SJCRH30 (cell line): Measurements from ENCODE around the gene RBM33. TPM values are rescaled to one million over a fixed set of nuclear protein-coding genes. Genes with fewer than 3 reads are reported as not detected.

Experiments
- DNase-seq, 2 experiments: peaks; one replicate each; pipeline ENCODE4 v3.0.0-alpha.2; 2015 to 2020
- H3K27ac ChIP-seq: fragments of 250-450 bp; sonication (Bioruptor Pico); 2 replicates; pipeline ENCODE4 v1.5.1; 2020; ENCODE audit warnings: mild to moderate bottlenecking, moderate library complexity
- H3K27me3 ChIP-seq: fragments of 250-450 bp; sonication (Bioruptor Pico); 2 replicates; pipeline ENCODE4 v1.5.1; 2020; ENCODE audit warnings: mild to moderate bottlenecking, moderate library complexity
- H3K36me3 ChIP-seq: fragments of 250-450 bp; sonication (Bioruptor Pico); 2 replicates; pipeline ENCODE4 v1.5.1; 2020; ENCODE audit warnings: mild to moderate bottlenecking, moderate library complexity
- H3K4me1 ChIP-seq: fragments of 250-450 bp; sonication (Bioruptor Pico); 2 replicates; pipeline ENCODE4 v1.5.1; 2020; ENCODE audit warnings: mild to moderate bottlenecking, moderate library complexity
- H3K4me3 ChIP-seq: fragments of 250-450 bp; sonication (Bioruptor Pico); 2 replicates; pipeline ENCODE4 v1.5.1; 2020; ENCODE audit warnings: mild to moderate bottlenecking, moderate library complexity
- H3K9me3 ChIP-seq: fragments of 250-450 bp; sonication (Bioruptor Pico); replicated peaks from 2 replicates; pipeline ENCODE4 v1.5.1; 2020; ENCODE audit warnings: mild to moderate bottlenecking, moderate library complexity
- total RNA-seq: library from RNA; depleted of rRNA; stranded (reverse); fragments of >200 nt; shearing (Covaris generic); gene quantifications from 2 replicates; pipeline ENCODE4 v1.2.3, GENCODE V29; 2014

The RBM33 gene
- total RNA-seq, 1 experiment from 2014 or later, result 38.7 TPM

DNA sequence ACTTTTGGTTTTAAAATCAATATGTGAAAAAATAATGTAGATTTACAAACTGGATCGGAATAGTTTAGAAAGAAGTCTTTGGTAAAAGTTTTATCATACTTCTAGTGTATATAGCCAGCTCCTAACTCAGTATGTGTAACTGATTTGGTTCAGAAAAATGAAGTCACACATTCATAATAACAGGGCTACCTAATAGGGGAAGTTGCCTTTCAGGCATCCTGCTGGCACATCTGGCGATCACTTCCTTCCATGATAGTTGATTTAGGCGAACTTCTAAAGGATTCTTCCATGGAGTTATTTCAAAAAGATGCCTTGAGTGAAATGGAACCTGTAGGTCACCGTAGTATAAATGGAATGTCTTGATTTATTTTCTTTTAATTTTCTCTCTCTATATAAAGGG, 98.7 kb downstream of the RBM33 start:
- H3K36me3 ChIP-seq, result peaks cover 69% of the 10 kb centered on the region

DNA sequence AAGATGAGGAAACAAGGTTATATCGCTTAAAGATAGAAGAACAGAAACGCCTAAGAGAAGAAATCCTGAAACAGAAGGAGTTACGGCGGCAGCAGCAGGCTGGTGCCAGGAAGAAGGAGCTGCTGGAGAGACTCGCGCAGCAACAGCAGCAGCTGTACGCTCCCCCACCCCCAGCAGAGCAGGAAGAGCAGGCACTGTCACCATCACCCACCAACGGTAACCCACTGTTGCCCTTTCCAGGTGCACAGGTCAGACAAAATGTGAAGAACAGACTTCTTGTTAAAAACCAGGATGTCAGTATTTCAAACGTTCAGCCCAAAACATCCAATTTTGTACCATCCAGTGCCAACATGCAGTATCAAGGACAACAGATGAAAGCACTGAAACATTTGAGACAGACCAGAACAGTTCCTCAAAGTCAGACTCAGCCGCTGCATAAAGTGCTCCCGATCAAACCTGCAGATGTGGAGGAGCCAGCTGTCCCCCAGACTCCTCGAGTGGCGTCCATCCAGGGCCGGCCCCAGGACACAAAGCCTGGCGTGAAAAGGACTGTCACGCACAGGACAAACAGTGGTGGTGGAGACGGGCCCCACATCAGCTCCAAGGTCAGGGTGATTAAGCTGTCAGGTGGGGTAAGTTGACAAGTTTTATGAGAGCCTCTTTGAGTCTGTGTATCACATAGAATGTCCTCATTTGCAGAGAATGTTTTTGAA, 100.7 kb downstream of the RBM33 start:
- Histone ChIP-seq H3K9me3 (no peaks in the 10 kb centered on the region), H3K4me3 (no peak overlapping the region), H3K36me3 (peaks cover 59% of the 10 kb centered on the region), H3K27ac (no peak overlapping the region), H3K27me3 (no peaks in the 10 kb centered on the region), H3K4me1 (no peaks in the 10 kb centered on the region)
- DNase-seq, result no peak

More for the DNA sequence above, 98.7 kb downstream of the RBM33 start:
- no peaks in the 10 kb centered on the region for H3K9me3 ChIP-seq
- no peak for DNase-seq
- H3K4me3 ChIP-seq, result no peak overlapping the region
- H3K27ac ChIP-seq, result no peak overlapping the region
- no peaks in the 10 kb centered on the region for H3K4me1 ChIP-seq
- no peaks in the 10 kb centered on the region for H3K27me3 ChIP-seq

DNA sequence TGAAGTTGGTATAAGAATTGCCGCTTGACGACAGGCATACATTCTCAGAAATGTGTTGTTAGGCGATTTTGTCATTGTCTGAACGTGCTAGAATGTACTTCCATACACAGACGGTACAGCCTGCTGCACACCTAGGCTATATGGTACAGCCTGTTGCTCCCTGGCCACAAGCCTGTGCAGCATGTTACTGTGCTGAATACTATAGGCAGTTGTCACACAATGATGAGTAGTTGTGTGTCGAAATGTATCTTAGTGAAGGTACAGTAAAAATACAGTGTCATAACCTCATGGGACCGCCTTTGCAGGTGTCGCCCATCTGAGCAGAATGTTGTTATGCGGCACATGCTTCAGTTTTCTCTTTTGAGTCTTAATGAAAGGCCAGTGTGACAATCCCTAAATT, 101.3 kb downstream of the RBM33 start:
- peaks cover 55% of the 10 kb centered on the region for H3K36me3 ChIP-seq

DNA sequence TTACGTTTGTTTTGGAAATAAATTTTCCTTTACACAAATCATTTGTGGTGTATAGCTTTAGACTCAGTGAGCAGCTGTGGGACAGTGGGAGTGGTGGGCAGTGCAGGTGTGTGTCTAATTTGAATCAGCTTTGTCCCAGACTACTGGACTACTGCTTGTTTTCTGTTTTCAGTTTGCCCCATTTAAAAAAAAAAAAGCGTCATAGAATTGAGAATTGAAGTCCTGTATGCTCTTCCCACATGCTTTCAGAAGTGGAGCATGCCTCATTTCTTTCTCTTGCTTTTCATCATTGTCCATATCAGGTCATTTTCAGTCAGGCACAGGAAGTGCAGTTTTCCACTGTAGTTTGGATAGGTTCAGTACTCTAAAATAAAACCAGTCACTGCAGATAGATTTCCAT, 101.7 kb downstream of the RBM33 start:
- H3K36me3 ChIP-seq, result peaks cover 52% of the 10 kb centered on the region
- H3K4me1 ChIP-seq, result no peaks in the 10 kb centered on the region
- H3K9me3 ChIP-seq, result no peaks in the 10 kb centered on the region
- H3K4me3 ChIP-seq, result no peak overlapping the region
- no peak for DNase-seq
- H3K27ac ChIP-seq, result no peak overlapping the region
- H3K27me3 ChIP-seq, result no peaks in the 10 kb centered on the region

More for the DNA sequence above, 101.3 kb downstream of the RBM33 start:
- no peak for DNase-seq
- H3K4me1 ChIP-seq, result no peaks in the 10 kb centered on the region
- no peaks in the 10 kb centered on the region for H3K9me3 ChIP-seq
- H3K27me3 ChIP-seq, result no peaks in the 10 kb centered on the region
- no peak overlapping the region for H3K27ac ChIP-seq
- no peak overlapping the region for H3K4me3 ChIP-seq

DNA sequence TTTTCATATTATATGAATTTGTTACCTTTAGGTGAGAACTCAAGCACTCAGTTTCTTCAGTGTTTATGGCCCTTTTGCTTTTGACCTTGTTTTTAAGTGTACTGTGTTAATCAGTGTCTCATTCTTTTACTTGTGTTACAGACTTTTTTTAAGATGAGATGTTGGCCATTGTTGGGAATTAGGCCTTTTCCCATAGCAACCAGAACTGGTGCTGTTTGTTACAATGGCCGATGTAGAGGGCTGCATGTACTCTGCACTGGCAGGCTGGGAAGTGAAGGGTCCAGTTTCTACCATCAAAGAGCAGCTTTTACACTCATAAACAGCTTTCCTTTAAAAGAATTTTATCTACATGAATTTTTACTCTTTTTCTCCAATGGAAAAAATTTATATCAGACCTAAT, 102.7 kb downstream of the RBM33 start:
- Histone ChIP-seq H3K9me3 (no peaks in the 10 kb centered on the region), H3K27me3 (no peaks in the 10 kb centered on the region), H3K36me3 (peaks cover 43% of the 10 kb centered on the region), H3K4me3 (no peak overlapping the region), H3K27ac (no peak overlapping the region), H3K4me1 (no peaks in the 10 kb centered on the region)
- no peak for DNase-seq

DNA sequence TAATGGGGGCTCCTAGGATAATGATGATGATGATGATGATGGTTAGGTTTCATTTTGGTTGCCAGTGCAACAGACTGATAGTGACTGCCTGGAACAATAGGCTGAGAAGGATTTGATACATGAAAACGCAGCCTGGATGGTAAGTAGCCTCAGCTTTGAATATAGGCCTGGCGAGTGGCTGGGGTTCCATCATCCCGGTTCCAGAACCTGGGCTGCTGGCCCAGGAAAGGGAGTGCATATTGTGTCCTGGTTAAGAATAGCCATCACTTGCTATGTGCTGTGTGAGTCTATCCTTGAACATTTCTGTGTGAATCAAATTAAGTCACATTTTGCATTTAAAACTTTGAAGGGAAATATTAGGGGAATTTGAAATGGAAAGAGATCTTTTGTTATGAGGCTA, 105.1 kb downstream of the RBM33 start:
- Histone ChIP-seq H3K4me3 (no peak overlapping the region), H3K9me3 (no peaks in the 10 kb centered on the region), H3K4me1 (no peaks in the 10 kb centered on the region), H3K27ac (no peak overlapping the region), H3K27me3 (no peaks in the 10 kb centered on the region), H3K36me3 (peaks cover 31% of the 10 kb centered on the region)
- no peak for DNase-seq

DNA sequence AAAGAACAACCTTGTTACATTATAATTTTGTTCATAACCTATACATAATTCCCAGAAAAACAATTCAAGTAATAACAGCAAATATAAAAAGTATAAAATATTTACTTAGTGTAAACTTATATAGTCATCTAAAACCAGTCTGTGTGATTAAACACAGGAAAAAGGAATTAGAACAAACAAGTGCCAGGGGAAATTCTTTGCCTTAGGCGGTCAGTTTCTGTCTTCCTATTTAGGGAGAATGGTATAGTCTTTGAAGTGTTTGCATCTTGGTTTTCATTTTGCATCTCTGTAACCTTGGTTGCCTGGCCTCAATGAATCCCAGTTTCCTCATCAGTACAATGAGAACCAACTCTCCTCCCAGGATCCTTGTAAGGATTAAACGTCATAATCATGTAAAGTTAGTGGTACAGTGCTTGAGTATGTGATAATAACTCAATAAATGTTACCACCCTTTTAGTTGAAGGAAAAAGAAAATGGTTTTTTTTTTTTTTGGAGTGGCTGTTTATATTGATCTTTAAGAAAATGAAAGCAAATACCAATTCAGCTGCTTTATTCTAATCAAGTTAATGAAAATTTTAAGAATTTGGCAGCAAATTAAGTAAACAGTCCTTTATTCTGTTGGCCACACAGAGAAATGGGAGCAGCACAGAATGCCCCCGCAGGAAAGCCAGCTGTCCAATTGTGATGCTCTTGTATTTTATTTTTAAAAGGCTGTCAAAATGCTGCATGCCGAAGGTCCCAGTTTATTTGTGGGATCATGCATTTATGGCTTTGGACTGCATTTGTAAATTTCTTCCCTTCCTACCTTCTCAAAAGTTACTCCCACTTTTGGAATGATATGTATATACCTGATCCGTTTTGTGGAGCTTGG, 106.0 kb downstream of the RBM33 start:
- Histone ChIP-seq H3K36me3 (peaks cover 23% of the 10 kb centered on the region), H3K4me3 (no peak overlapping the region), H3K9me3 (no peaks in the 10 kb centered on the region; the same call in 1 of the 2 replicates), H3K4me1 (no peaks in the 10 kb centered on the region), H3K27me3 (no peaks in the 10 kb centered on the region), H3K27ac (no peak overlapping the region)
- no peak for DNase-seq

DNA sequence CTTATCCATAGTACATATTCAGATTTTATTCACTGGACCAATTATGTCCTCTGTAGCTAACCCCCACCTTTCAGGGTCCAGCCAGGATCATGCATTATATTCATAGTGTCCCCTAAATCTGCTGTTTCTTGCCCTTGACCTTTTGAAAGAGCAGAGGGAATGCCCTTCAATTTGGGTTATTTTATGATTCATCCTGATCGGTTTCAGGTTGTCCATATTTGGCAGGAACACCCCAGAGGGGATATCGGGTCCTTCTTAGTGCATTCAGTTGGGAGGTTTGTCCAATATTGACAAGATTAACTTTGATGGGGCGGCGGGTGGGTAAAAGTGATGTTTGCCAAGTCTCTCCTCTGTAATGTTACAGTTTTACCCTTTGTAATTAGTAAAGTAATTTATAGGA, 106.9 kb downstream of the RBM33 start:
- Histone ChIP-seq H3K27ac (no peak overlapping the region), H3K4me3 (no peak overlapping the region), H3K36me3 (peaks cover 21% of the 10 kb centered on the region), H3K27me3 (no peaks in the 10 kb centered on the region), H3K9me3 (no peaks in the 10 kb centered on the region; the same call in 1 of the 2 replicates), H3K4me1 (no peaks in the 10 kb centered on the region)
- no peak for DNase-seq

DNA sequence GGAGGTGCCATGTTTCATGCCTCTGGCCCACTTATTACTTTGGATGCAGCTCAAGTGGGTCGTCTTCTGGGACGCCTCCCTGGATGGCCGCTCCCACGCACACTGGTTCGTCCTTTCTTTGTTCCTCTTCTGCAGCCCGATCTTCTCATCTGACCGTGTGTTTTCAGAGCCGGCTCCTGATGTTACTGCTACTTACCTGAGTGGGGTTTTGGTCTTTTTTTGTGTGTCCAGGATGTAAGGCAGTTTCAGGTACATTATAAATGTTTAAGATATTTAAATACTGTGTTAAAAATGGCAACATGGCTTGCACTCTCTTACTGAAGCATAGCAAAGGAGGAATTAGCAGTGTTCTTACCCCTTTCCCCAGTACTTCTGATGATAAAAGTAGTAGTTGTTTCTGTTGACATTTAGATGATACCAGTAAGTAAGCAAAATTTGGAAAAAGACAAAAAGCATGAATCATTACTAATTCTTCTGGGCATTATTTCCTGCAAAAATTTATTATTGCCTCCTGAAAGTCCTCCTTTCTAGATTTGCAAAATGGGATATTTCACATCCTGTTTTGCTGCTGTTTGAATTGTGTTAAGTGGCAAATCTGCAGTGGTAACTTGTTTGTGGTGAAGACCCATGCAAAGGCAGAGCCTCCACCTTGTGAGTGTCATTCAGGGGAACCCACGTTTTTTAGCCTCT, 108.4 kb downstream of the RBM33 start:
- H3K36me3 ChIP-seq, result peaks cover 12% of the 10 kb centered on the region

DNA sequence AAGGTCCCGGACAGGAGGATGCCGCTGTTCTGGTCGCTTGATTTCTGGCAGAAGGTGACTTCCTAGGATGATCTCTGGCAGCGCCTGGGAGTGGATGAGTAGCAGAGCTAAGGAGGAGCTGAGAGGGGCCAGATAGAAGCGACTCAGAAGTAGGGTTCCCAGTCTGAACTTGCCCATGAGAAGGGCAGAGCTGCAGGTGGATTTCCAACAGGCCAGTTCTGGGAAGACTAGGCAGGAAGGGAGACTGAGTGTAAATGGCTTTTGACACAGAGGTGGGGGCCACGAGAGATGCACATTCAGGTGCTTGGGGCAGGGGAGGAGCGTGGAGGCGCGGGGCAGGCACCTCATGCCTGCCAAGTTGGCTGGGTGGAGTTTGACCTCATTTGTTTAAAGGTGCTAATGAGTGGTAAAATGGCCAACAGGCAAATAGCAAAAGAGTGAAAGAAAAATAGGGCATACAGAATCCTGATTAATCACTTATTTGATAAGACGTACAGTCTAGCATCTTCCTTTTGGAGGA, 109.0 kb downstream of the RBM33 start:
- DNase-seq, result no peak
- H3K36me3 ChIP-seq, result peaks cover 8% of the 10 kb centered on the region
- no peak overlapping the region for H3K27ac ChIP-seq

More for the DNA sequence above, 108.4 kb downstream of the RBM33 start:
- Histone ChIP-seq H3K9me3 (peaks cover 5% of the 10 kb centered on the region), H3K4me1 (no peaks in the 10 kb centered on the region), H3K4me3 (no peak overlapping the region), H3K27ac (no peak overlapping the region), H3K27me3 (no peaks in the 10 kb centered on the region)
- no peak for DNase-seq

DNA sequence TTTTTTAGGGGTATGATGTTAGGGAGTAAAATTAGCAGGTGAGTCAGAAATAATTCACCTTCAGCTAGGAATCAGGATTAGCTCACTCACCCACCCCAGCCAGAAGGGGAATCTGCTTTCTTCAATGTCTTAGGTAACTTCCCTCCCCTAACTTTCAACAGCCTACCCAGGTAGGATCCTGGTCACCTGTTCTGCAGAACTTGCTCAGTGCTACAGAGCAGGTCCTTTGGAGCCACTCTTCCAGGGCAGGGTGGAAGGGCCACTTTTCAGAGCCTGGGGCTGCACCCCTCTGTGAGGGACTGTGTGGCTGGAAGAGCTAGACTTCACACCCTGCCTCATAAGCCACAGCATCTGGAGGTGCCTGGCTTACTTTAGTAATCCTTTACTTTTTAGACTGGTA, 109.7 kb downstream of the RBM33 start:
- Histone ChIP-seq H3K27ac (no peak overlapping the region), H3K27me3 (no peaks in the 10 kb centered on the region), H3K4me1 (no peaks in the 10 kb centered on the region), H3K4me3 (no peak overlapping the region), H3K36me3 (peaks cover 11% of the 10 kb centered on the region), H3K9me3 (peaks cover 5% of the 10 kb centered on the region)
- DNase-seq, result no peak

More for the DNA sequence above, 109.0 kb downstream of the RBM33 start:
- Histone ChIP-seq H3K4me3 (no peak overlapping the region), H3K27me3 (no peaks in the 10 kb centered on the region), H3K9me3 (peaks cover 5% of the 10 kb centered on the region), H3K4me1 (no peaks in the 10 kb centered on the region)

DNA sequence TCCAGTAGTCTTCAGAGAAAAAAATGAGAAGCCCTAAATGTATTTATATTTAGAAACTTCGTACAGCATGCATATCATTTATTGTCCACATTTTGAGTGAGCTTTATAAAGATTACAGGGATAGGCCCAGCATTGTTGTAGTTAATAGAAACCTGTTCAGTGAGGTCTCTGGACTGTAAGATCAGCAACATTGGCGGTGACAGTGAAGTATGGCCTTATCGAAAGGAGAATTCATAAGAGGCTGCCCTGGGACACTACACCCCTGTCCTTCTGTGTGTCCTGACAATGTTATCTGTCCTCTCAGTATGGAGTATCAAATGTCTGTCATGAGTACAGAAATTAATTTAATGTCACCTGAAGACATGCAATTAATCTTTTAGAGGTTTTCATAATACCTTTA, 110.6 kb downstream of the RBM33 start:
- Histone ChIP-seq H3K36me3 (peaks cover 16% of the 10 kb centered on the region), H3K27me3 (no peaks in the 10 kb centered on the region), H3K9me3 (peaks cover 5% of the 10 kb centered on the region), H3K4me1 (no peaks in the 10 kb centered on the region), H3K27ac (no peak overlapping the region), H3K4me3 (no peak overlapping the region)
- DNase-seq, result no peak

DNA sequence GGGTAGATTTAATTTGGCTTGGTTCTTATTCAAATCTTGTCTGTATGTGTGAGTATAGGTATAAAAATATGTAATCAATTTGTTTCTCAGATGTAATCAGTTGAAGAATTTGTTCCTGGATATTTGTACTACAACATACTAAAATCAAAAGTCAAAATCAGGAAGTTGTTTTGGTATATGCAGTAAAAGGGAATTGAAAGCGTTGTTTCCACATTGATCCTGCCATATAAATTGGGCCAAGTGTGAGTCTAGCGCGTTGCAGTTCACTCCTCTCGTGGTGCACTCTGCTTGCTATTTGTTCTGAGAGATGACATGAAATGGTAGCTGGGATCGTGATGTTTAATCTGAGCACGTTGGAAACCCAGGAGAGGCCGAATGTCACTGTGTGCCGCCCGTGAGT, 111.9 kb downstream of the RBM33 start:
- no peak for DNase-seq
- Histone ChIP-seq H3K27ac (no peak overlapping the region), H3K9me3 (peaks cover 5% of the 10 kb centered on the region), H3K4me3 (no peak overlapping the region), H3K36me3 (peaks cover 17% of the 10 kb centered on the region), H3K4me1 (no peaks in the 10 kb centered on the region), H3K27me3 (no peaks in the 10 kb centered on the region)

DNA sequence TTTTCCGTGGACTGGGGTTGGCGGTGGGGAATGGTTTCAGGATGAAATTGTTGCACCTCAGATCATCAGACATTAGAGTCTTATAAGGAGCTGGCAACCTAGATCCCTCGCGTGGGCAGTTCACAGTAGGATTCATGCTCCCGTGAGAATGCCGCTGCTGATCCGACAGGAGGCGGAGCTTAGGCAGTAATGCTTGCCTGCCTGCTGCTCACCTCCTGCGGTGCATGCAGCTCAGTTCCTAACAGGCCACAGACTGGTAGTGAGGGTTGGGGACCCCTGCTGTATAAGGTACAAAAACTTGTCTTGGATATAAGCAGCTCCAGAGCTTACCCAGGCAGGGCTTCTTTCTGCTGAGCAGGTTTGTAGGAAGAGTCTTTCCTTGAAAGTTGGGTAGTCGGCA, 113.9 kb downstream of the RBM33 start:
- DNase-seq, result no peak
- no peaks in the 10 kb centered on the region for H3K27me3 ChIP-seq
- no peak overlapping the region for H3K4me3 ChIP-seq
- no peaks in the 10 kb centered on the region for H3K4me1 ChIP-seq
- peaks cover 5% of the 10 kb centered on the region for H3K9me3 ChIP-seq
- H3K36me3 ChIP-seq, result peaks cover 19% of the 10 kb centered on the region
- H3K27ac ChIP-seq, result no peak overlapping the region
